GM12872 (cell line): ENCODE data around the gene PADI6.
A peak's percentile ranks its signal among the peaks of the same experiment; 100 is the strongest.

Source experiments
- TF ChIP-seq, protein P1 (sequence below): IDR thresholded peaks from 3 replicates; pipeline ENCODE4 v1.5.1; 2011; ENCODE audit warnings: low read depth, mild to moderate bottlenecking, low read length, moderate library complexity; ENCODE audit not compliant: insufficient read depth

Gene PADI6

DNA sequence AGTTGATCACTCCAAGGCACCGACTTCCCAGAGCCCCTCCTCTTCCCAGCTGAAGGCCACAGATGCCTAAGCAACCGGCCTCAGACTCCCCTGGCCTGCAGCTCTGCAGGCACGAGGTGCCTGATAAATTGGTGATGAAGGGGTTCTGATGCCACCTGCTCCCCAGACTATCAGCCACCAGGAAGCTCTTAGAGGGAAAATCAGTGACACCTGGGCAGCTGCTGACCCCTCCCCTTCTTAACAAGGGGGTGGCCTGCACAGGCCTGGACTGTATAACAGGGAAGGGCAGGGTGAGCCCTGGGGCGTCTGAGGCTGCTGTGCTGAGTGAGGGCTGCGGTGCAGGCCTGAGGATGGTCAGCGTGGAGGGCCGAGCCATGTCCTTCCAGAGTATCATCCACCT is at the start of gene PADI6:
Gene PADI6, plus strand, starts transcription at position 301 of the 400 bp plus-strand sequence. Its CDS starts 50 bp downstream, at position 351.
- TF ChIP-seq, protein P1, sequence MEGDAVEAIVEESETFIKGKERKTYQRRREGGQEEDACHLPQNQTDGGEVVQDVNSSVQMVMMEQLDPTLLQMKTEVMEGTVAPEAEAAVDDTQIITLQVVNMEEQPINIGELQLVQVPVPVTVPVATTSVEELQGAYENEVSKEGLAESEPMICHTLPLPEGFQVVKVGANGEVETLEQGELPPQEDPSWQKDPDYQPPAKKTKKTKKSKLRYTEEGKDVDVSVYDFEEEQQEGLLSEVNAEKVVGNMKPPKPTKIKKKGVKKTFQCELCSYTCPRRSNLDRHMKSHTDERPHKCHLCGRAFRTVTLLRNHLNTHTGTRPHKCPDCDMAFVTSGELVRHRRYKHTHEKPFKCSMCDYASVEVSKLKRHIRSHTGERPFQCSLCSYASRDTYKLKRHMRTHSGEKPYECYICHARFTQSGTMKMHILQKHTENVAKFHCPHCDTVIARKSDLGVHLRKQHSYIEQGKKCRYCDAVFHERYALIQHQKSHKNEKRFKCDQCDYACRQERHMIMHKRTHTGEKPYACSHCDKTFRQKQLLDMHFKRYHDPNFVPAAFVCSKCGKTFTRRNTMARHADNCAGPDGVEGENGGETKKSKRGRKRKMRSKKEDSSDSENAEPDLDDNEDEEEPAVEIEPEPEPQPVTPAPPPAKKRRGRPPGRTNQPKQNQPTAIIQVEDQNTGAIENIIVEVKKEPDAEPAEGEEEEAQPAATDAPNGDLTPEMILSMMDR = no peak

DNA sequence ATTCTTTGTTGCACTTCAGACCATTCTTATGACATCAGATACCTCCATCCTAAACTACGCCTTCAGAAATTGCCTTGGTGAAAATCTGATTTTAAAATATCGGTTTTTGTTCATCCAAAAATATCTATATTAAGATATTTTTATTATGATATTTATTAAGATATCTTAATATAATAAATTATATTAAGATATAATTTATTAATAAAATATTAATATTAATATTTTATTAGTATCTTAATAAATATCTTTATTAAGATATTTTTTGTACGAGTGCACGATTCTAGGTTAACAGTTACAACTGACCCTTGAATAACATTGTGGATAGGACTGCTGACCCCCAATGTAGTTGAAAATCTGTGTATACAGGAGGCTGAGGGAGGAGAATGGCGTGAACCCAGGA is 43.1 kb upstream of the PADI6 start:
- TF ChIP-seq, protein P1 = no peak

DNA sequence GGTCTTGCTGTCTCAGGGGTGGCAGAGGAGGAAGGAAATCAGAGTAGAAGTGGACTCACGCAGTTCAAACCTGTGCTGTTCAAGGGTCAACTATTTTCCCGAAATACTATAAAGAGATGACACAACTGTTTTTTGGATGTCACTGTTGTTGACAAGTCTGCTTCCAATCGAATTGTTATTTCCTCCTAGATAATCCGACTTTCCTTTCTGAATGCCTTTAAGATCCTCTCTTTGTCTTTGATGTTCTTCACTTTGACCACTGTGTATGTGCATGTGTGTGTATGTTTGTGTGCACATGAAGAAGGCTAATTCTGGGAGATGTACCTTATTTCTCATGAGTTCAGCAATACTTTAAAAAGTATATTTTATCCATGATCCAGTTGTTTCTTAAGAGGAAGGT is 42.4 kb upstream of the PADI6 start:
- TF ChIP-seq, protein P1 = no peak

DNA sequence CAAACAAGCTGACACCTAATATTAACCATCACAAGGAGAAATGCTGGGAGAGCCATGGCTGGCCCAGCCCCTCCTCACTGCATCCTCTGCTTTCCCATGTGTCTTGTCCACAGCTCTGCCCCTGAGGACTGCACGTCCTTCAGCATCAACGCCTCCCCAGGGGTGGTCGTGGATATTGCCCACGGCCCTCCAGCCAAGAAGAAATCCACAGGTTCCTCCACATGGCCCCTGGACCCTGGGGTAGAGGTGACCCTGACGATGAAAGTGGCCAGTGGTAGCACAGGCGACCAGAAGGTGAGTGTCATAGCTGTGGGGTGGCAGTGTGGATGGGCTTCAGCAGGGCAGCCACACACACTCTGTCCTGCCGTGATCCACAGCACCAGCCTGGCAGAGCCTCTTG is 41.1 kb upstream of the PADI6 start:
- TF ChIP-seq, protein P1 = no peak

DNA sequence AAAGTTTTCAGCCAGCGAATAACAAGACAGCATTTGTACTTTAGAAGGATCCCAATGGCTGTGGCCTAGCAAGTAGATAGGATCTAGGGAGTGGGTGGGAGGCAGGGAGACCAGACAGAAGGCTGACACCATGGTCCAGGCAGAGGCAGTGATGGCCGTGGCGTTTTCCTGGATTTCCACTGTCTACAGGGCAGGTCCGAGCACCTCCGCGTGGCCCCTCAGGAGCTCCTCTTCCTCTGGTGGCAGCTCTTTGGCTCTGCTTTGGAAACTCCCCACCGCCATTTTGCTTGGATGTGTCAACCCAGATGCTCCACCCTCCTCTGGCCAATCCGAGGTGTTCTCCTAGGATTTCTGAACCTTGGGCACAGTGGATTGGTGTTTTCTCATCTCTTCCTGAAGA is 38.9 kb upstream of the PADI6 start:
- TF ChIP-seq, protein P1 = no peak

DNA sequence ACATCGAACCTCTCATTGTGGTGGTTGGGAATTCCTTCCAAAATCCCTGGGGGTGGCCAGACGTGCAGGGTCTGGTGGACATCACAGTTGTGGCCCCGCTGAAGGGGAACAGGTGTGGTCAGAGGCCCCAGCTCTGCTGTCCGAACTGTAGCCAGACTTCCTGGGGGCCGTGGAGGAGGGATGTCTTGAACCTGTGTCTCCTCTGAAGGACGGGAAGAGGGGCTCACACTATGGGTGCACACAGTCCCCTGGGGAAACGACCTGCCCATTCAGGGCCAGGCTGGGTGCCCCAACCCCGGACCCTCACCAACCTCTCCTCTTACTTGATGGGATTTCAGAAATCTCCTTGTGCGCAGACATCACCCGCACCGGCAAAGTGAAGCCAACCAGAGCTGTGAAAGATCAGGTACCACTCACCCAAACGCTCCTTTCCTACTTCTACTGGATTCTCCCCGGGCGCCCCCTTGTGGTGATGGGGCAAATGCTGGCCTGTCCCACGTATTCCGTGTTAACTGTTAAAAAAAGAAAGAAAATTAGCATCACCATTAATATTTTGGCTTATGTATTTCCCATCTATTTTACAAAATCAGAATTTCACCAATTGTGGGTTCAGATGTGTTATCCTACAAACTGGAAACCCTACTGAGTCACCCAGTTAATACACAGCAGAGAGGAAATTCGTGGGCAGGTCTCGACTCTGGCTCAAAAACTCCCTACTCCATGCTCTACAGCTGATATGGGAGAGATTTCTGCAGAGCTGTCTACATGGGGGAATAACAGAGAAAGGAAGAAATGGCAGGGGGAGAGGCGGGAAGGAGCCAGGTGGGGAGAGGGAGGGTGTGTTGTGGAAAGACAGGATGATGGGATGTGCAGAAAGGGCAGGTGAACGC is 35.9 kb upstream of the PADI6 start:
- TF ChIP-seq, protein P1 = peak; percentile 84

DNA sequence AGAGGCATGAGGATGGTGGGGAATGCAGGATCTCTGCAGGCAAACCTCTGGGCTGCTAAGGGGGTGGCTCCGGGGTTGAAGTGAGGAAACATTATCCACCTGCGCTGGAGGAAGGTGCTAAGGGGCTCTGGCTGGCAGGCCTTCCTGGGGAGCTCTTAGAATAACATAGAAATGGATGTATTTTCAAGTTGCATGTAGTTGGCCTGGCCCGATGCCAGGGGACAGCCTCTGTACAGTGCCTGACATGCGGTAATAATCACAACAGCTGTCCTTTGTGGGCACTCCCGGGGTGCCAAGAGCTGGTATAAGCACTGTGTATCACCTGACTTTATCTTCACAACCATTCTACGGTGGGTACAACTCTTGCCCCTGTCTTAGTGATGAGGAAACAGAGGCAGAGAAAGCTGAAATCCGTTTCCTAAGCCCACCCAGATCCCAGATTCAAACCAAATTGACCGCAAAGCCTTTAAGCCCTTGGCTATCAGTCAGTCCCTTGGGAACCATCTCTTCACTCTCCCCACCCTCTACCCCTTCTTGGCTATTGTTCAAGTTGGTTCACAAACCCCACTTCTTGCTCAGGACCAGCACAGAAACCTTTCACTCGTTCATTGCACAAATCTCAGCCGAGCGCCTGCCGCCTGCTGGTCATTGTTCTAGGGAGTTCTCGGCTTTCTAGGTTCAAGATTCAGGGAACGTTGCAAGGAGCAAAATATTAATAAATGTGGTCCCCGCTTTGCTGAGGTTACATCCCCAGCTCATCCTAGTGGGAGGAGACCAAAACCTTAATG is 33.1 kb upstream of the PADI6 start:
- TF ChIP-seq, protein P1 = no peak
